Measurements from ENCODE around the gene EFCAB6. TPM values are rescaled to one million over a fixed set of nuclear protein-coding genes. Genes with fewer than 3 reads are reported as not detected.

Gene EFCAB6
- total RNA-seq, 2 experiments from 2014 or later = 0.27 to 0.29 TPM

- DNase-seq = no peak
- POLR2A ChIA-PET = no interaction called here
- Mint-ChIP-seq H3K36me3 (no peaks in the 10 kb centered on the region), H3K4me1 (ENCODE audit: low read depth) (no peaks in the 10 kb centered on the region), H3K27ac (no peak overlapping the region), H3K27me3 (peaks cover 36% of the 10 kb centered on the region), H3K4me3 (no peak overlapping the region), H3K9me3 (peaks cover 9% of the 10 kb centered on the region)
- CTCF ChIA-PET = interaction anchor here (1.2 kb wide), 1 partner anchor 30 kb away, joined by 3 read pairs; no protein-coding TSS in a partner anchor
- intact Hi-C loops (cut with micrococcal nuclease) = no loop called here
Measured at GRCh38 chr22:43853328-43853931, 41.3 kb upstream of the EFCAB6 start.

- peaks cover 34% of the 10 kb centered on the region for H3K27me3 Mint-ChIP-seq
- ChIA-PET POLR2A (no interaction called here), CTCF (interaction anchor here (1.2 kb wide), 1 partner anchor 30 kb away, joined by 3 read pairs; no protein-coding TSS in a partner anchor)
- H3K4me1 Mint-ChIP-seq (ENCODE audit: low read depth) = no peaks in the 10 kb centered on the region
- no peaks in the 10 kb centered on the region for H3K36me3 Mint-ChIP-seq
- H3K27ac Mint-ChIP-seq = no peak overlapping the region
- H3K9me3 Mint-ChIP-seq = peaks cover 9% of the 10 kb centered on the region
- no peak for DNase-seq
- H3K4me3 Mint-ChIP-seq = no peak overlapping the region
- intact Hi-C loops (cut with micrococcal nuclease) = no loop called here
Measured at GRCh38 chr22:43852573-43853327, 40.6 kb upstream of the EFCAB6 start.

GRCh38 chr22:43851979-43852307 is 39.8 kb upstream of the EFCAB6 start:
- no peak overlapping the region for H3K27ac Mint-ChIP-seq
- no peaks in the 10 kb centered on the region for H3K4me1 Mint-ChIP-seq (ENCODE audit: low read depth)
- ChIA-PET POLR2A (no interaction called here), CTCF (no interaction called here)
- peaks cover 7% of the 10 kb centered on the region for H3K9me3 Mint-ChIP-seq
- H3K4me3 Mint-ChIP-seq = no peak overlapping the region
- peaks cover 31% of the 10 kb centered on the region for H3K27me3 Mint-ChIP-seq
- intact Hi-C loops (cut with micrococcal nuclease) = no loop called here
- H3K36me3 Mint-ChIP-seq = no peaks in the 10 kb centered on the region
- DNase-seq = no peak

GRCh38 chr22:43851058-43851978 is 39.2 kb upstream of the EFCAB6 start:
- no peak for DNase-seq
- Mint-ChIP-seq H3K36me3 (no peaks in the 10 kb centered on the region), H3K4me1 (ENCODE audit: low read depth) (no peaks in the 10 kb centered on the region), H3K9me3 (peaks cover 1% of the 10 kb centered on the region), H3K27me3 (peaks cover 27% of the 10 kb centered on the region), H3K27ac (no peak overlapping the region), H3K4me3 (no peak overlapping the region)
- CTCF ChIA-PET = no interaction called here
- intact Hi-C loops (cut with micrococcal nuclease) = no loop called here
- POLR2A ChIA-PET = no interaction called here

GRCh38 chr22:43850529-43850928 is 38.4 kb upstream of the EFCAB6 start:
- H3K4me3 Mint-ChIP-seq = no peak overlapping the region
- no peaks in the 10 kb centered on the region for H3K4me1 Mint-ChIP-seq (ENCODE audit: low read depth)
- peaks cover 23% of the 10 kb centered on the region for H3K27me3 Mint-ChIP-seq
- no peaks in the 10 kb centered on the region for H3K9me3 Mint-ChIP-seq
- ChIA-PET POLR2A (no interaction called here), CTCF (no interaction called here)
- no peak for DNase-seq
- H3K36me3 Mint-ChIP-seq = no peaks in the 10 kb centered on the region
- intact Hi-C loops (cut with micrococcal nuclease) = no loop called here
- H3K27ac Mint-ChIP-seq = no peak overlapping the region

GRCh38 chr22:43849731-43850130 is 37.6 kb upstream of the EFCAB6 start:
- no peaks in the 10 kb centered on the region for H3K36me3 Mint-ChIP-seq
- intact Hi-C loops (cut with micrococcal nuclease) = no loop called here
- ChIA-PET POLR2A (no interaction called here), CTCF (no interaction called here)
- no peak for DNase-seq
- no peaks in the 10 kb centered on the region for H3K4me1 Mint-ChIP-seq (ENCODE audit: low read depth)
- no peaks in the 10 kb centered on the region for H3K9me3 Mint-ChIP-seq
- H3K4me3 Mint-ChIP-seq = no peak overlapping the region
- peaks cover 20% of the 10 kb centered on the region for H3K27me3 Mint-ChIP-seq
- H3K27ac Mint-ChIP-seq = no peak overlapping the region

GRCh38 chr22:43848366-43849171 is 36.5 kb upstream of the EFCAB6 start:
- DNase-seq = no peak
- intact Hi-C loops (cut with micrococcal nuclease) = no loop called here
- CTCF ChIA-PET = no interaction called here
- Mint-ChIP-seq H3K27me3 (peaks cover 18% of the 10 kb centered on the region), H3K9me3 (no peaks in the 10 kb centered on the region), H3K27ac (no peak overlapping the region), H3K36me3 (no peaks in the 10 kb centered on the region), H3K4me1 (ENCODE audit: low read depth) (no peaks in the 10 kb centered on the region), H3K4me3 (no peak overlapping the region)
- POLR2A ChIA-PET = no interaction called here

- no peaks in the 10 kb centered on the region for H3K4me1 Mint-ChIP-seq (ENCODE audit: low read depth)
Measured at GRCh38 chr22:43847376-43848289, 35.5 kb upstream of the EFCAB6 start.

GRCh38 chr22:43846966-43847365 is 34.9 kb upstream of the EFCAB6 start:
- intact Hi-C loops (cut with micrococcal nuclease) = no loop called here
- DNase-seq = no peak
- H3K27ac Mint-ChIP-seq = no peak overlapping the region
- H3K4me3 Mint-ChIP-seq = no peak overlapping the region
- ChIA-PET CTCF (no interaction called here), POLR2A (no interaction called here)
- H3K36me3 Mint-ChIP-seq = no peaks in the 10 kb centered on the region
- no peaks in the 10 kb centered on the region for H3K9me3 Mint-ChIP-seq
- no peaks in the 10 kb centered on the region for H3K4me1 Mint-ChIP-seq (ENCODE audit: low read depth)
- peaks cover 16% of the 10 kb centered on the region for H3K27me3 Mint-ChIP-seq

More at GRCh38 chr22:43847376-43848289, 35.5 kb upstream of the EFCAB6 start:
- DNase-seq = no peak
- H3K27ac Mint-ChIP-seq = no peak overlapping the region
- ChIA-PET CTCF (no interaction called here), POLR2A (no interaction called here)
- no peak overlapping the region for H3K4me3 Mint-ChIP-seq
- no peaks in the 10 kb centered on the region for H3K36me3 Mint-ChIP-seq
- H3K27me3 Mint-ChIP-seq = peaks cover 16% of the 10 kb centered on the region
- intact Hi-C loops (cut with micrococcal nuclease) = no loop called here
- H3K9me3 Mint-ChIP-seq = no peaks in the 10 kb centered on the region

- Mint-ChIP-seq H3K27me3 (peaks cover 13% of the 10 kb centered on the region), H3K36me3 (no peaks in the 10 kb centered on the region), H3K9me3 (no peaks in the 10 kb centered on the region), H3K4me1 (ENCODE audit: low read depth) (no peaks in the 10 kb centered on the region), H3K4me3 (no peak overlapping the region), H3K27ac (no peak overlapping the region)
- no peak for DNase-seq
- CTCF ChIA-PET = no interaction called here
- POLR2A ChIA-PET = no interaction called here
- intact Hi-C loops (cut with micrococcal nuclease) = no loop called here
Measured at GRCh38 chr22:43845981-43846380, 33.9 kb upstream of the EFCAB6 start.
